ENCODE data around the gene PLSCR4. TPM values are rescaled to one million over a fixed set of nuclear protein-coding genes. Genes with fewer than 3 reads are reported as not detected.

PLSCR4 gene
- total and polyA plus RNA-seq, 11 donors, result 4.0 to 36.3 (median 13.4) TPM

DNA sequence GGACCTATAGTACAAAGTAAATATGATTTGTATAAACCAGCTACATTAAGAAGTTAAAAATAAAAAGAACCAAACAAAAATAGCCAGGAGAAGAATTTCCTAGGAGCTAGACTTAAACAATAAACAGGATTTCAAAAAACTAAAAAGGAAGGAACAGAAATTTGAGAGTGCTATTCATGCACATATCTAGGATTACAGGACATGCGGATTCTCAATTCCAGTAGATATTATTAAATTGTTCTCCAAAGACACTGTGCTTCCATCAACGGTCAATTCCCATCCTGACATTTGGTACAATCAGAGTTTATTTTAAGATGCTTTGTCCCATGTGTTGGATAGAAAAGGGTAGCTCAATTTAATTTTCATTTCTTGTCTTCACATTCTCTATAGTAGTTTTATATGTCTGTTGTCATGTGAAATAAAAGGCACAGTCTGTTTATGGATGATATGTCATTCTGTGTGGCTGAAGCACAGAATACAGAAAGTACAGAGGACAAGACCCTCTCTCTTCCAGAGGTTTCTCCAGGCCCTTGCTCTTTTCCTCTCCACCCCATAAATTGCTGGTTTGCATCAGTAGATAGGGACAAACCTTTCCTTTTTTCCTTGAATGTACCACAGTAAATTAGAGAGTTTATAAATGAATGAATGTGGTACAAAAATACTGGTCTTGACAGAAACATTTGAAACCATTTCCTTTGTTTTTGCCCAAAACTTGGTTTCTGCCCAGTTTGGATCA lies 93.4 kb downstream of the PLSCR4 start:
- WGBS, 4 donors, result 15 to 36% (median 22%) methylated on average over 2 of the region's 2 CpGs
- Histone ChIP-seq H3K9me3 (no peaks in the 10 kb centered on the region), H3K4me3 (peak overlapping the region in 6 of 12 donors; percentile 7 to 89 (median 76)), H3K27ac (peak overlapping the region; percentile 6 to 97 (median 92)), H3K36me3 (no peaks in the 10 kb centered on the region), H3K27me3 (peaks cover 0 to 12% (median 0%) of the 10 kb centered on the region in 9 donors), H3K4me1 (peaks cover 6 to 75% (median 59%) of the 10 kb centered on the region in 12 donors)
- no peak for ATAC-seq
- TF ChIP-seq, protein P1, sequence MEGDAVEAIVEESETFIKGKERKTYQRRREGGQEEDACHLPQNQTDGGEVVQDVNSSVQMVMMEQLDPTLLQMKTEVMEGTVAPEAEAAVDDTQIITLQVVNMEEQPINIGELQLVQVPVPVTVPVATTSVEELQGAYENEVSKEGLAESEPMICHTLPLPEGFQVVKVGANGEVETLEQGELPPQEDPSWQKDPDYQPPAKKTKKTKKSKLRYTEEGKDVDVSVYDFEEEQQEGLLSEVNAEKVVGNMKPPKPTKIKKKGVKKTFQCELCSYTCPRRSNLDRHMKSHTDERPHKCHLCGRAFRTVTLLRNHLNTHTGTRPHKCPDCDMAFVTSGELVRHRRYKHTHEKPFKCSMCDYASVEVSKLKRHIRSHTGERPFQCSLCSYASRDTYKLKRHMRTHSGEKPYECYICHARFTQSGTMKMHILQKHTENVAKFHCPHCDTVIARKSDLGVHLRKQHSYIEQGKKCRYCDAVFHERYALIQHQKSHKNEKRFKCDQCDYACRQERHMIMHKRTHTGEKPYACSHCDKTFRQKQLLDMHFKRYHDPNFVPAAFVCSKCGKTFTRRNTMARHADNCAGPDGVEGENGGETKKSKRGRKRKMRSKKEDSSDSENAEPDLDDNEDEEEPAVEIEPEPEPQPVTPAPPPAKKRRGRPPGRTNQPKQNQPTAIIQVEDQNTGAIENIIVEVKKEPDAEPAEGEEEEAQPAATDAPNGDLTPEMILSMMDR (IDR thresholded peaks at IDR 0.05), result no peak
- no peak for TF ChIP-seq POLR2A (IDR thresholded peaks at IDR 0.05)
- intact Hi-C loops (cut with DNase I), result no loop called here
- no peak for DNase-seq

DNA sequence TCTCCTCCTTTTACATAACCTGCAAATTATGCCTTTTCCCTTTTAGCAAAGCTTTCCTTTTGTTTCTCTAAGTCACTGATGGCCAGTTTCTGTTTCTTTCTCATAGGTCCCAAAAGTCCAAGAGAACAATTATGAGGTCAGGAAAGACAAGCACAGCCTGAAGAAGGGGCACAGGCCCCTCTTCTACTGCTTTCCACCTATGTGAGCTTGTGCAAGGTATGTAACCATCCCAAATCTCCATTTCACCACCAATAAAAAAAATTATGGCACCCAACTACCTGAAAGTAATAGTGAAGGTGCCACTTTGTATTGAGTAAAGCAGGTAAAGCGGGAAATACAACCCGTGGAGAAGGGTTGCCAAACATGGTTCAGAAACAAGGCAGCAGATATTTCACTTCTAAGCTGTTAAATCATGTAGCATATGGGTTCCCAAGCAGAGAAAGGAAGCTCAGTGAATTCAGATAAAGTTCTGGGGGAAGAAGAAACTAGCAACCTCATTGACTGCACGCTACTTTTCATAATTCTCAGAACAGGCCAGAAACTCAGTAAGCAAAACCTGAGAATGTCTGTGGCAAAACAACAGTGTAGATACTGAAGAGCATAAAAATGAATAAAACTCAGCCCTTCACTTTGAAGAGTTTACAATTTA lies 94.1 kb downstream of the PLSCR4 start:
- no peak for DNase-seq
- WGBS, 4 donors, result 12 to 49% (median 36%) methylated on average over 3 of the region's 3 CpGs
- Histone ChIP-seq H3K9me3 (no peaks in the 10 kb centered on the region), H3K4me1 (peaks cover 6 to 76% (median 54%) of the 10 kb centered on the region in 12 donors), H3K4me3 (peak overlapping the region in 10 of 12 donors; percentile 1 to 89 (median 20)), H3K27me3 (peaks cover 0 to 8% (median 0%) of the 10 kb centered on the region in 9 donors), H3K27ac (peak overlapping the region; percentile 75 to 97 (median 92)), H3K36me3 (peaks cover 0 to 3% (median 0%) of the 10 kb centered on the region in 9 donors)
- TF ChIP-seq, protein P1 (IDR thresholded peaks at IDR 0.05), result no peak
- no peak for TF ChIP-seq POLR2A (IDR thresholded peaks at IDR 0.05)
- no peak for ATAC-seq
- intact Hi-C loops (cut with DNase I), result no loop called here

DNA sequence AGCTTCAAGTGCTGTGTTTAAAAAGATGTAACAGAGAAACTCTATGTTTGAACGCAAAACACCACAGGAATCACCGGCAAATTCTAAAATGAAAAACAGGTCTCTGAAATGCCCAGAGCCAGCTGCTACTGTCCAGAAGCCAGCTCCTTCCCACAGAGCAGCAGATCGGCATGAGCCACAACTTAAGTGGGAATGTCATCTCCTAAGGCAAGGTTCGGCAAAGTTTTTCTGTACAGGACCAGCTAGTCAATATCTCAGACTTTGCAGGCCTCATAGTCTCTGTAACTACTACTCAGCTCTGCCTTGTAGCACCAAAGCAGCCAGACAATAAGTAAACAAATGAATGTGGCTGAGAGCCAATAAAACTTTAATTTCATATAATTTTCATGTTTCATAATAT lies 94.8 kb downstream of the PLSCR4 start:
- ATAC-seq (peak in 3 of 4 donors; percentile 13 to 26 (median 13)), DNase-seq (peak in 1 of 5 donors; percentile 30)
- WGBS, 4 donors, result 12 to 18% (median 14%) methylated on average over 4 of the region's 4 CpGs
- intact Hi-C loops (cut with DNase I), result no loop called here
- H3K27me3 ChIP-seq, result peaks cover 0 to 6% (median 0%) of the 10 kb centered on the region in 9 donors
- no peak for TF ChIP-seq POLR2A (IDR thresholded peaks at IDR 0.05)
- TF ChIP-seq, protein P1 (IDR thresholded peaks at IDR 0.05), result no peak
- H3K27ac ChIP-seq, result peak overlapping the region; percentile 75 to 97 (median 92)
- peak overlapping the region in 11 of 12 donors; percentile 1 to 89 (median 20) for H3K4me3 ChIP-seq
- H3K36me3 ChIP-seq, result peaks cover 0 to 7% (median 0%) of the 10 kb centered on the region in 9 donors
- no peaks in the 10 kb centered on the region for H3K9me3 ChIP-seq
- H3K4me1 ChIP-seq, result peaks cover 4 to 75% (median 52%) of the 10 kb centered on the region in 12 donors

DNA sequence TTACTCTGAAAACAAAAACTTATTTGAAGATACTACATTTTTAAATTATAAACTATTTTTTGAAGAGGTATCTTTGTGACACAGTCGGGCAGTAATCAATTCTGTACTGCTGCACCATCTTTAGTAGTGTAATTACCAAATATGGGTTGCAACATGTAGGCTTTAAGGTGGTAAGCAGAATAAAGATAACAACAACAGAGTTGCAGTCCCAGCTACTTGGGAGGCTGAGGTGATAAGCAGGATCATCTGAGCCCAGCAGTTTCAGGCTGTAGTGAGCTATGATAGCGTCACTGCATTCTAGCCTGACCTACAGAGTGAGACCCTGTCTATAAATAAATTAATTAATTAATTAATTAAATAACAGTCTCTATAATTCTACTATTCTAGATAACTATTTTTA lies 95.9 kb downstream of the PLSCR4 start:
- H3K27ac ChIP-seq, result peak overlapping the region in 10 of 12 donors; percentile 28 to 97 (median 92)
- no peak for TF ChIP-seq POLR2A (IDR thresholded peaks at IDR 0.05)
- TF ChIP-seq, protein P1 (IDR thresholded peaks at IDR 0.05), result no peak
- intact Hi-C loops (cut with DNase I), result no loop called here
- WGBS, 4 donors, result 29 to 64% (median 38%) methylated on average over 2 of the region's 2 CpGs
- no peak overlapping the region for H3K4me3 ChIP-seq
- no peaks in the 10 kb centered on the region for H3K27me3 ChIP-seq
- H3K36me3 ChIP-seq, result peaks cover 0 to 8% (median 0%) of the 10 kb centered on the region in 9 donors
- DNase-seq, result no peak
- no peaks in the 10 kb centered on the region for H3K9me3 ChIP-seq
- ATAC-seq, result peak in 2 of 4 donors; percentile 41 to 76
- H3K4me1 ChIP-seq, result peaks cover 4 to 75% (median 52%) of the 10 kb centered on the region in 12 donors

Measured in heart left ventricle (tissue), 16 donors.